Mesothelial cell of epicardium (in vitro differentiated cells): ENCODE data around the gene FBXO38. TPM values are rescaled to one million over a fixed set of nuclear protein-coding genes. Genes with fewer than 3 reads are reported as not detected.

ENCODE experiments used
- DNase-seq, 2 experiments: peaks; one replicate each; pipeline ENCODE4 v3.0.0; 2021; ENCODE audit warnings: low spot score in 2 of 2; ENCODE audit not compliant: unreplicated experiment in 2 of 2
- H3K27ac Mint-ChIP-seq: 2 replicates; pipeline ENCODE4 v1.8.0; 2021; ENCODE audit warnings: mixed read lengths
- H3K27me3 Mint-ChIP-seq: 2 replicates; pipeline ENCODE4 v1.8.0; 2021; ENCODE audit warnings: low read depth, mixed read lengths
- H3K36me3 Mint-ChIP-seq: 2 replicates; pipeline ENCODE4 v1.8.0; 2021; ENCODE audit warnings: mixed read lengths
- H3K4me1 Mint-ChIP-seq: 2 replicates; pipeline ENCODE4 v1.8.0; 2021; ENCODE audit warnings: mixed read lengths
- H3K4me3 Mint-ChIP-seq: 2 replicates; pipeline ENCODE4 v1.8.0; 2021; ENCODE audit warnings: mild to moderate bottlenecking, moderate library complexity, mixed read lengths
- H3K9me3 Mint-ChIP-seq: 2 replicates; pipeline ENCODE4 v1.8.0; 2021; ENCODE audit warnings: mixed read lengths
- CTCF ChIP-seq: fragments of 200-600 bp; sonication (generic); IDR thresholded peaks from one replicate; pipeline ENCODE4 v1.5.0; 2021; ENCODE audit warnings: antibody characterized with exemption; ENCODE audit not compliant: unreplicated experiment
- total RNA-seq: library from RNA; stranded (reverse); gene quantifications from 3 replicates; pipeline ENCODE4 v1.2.1, GENCODE V29; 2021

FBXO38 gene
- total RNA-seq, 1 donor from 2014 or later: 55.8 TPM

DNA sequence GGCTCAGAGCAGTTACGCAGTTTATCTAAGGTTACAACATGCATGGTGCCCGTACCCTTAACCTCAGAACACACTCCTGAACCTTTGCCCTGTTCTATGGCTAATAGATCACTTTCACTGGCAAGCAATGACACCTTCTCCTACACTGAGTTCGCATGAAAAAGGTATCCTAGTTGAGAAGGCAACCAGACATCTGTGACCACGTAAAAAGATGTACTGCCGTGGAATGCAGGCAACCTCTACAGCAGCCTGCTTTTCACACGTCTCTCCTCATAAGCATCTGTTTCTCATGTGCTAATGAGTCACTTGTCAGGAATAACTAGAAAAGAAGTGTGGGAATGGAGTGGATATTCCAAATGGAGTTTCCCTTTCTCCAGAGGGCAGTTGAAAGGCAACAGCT is 71.4 kb downstream of the FBXO38 start:
- Mint-ChIP-seq H3K9me3 (no peaks in the 10 kb centered on the region), H3K4me1 (peaks cover 12% of the 10 kb centered on the region)
- TF ChIP-seq CTCF: no peak

GRCh38 chr5:148457183-148457620 is 73.4 kb downstream of the FBXO38 start:
- H3K27ac Mint-ChIP-seq: no peak overlapping the region
- H3K27me3 Mint-ChIP-seq: peaks cover 1% of the 10 kb centered on the region
- no peaks in the 10 kb centered on the region for H3K36me3 Mint-ChIP-seq
- no peak for TF ChIP-seq CTCF
- H3K4me3 Mint-ChIP-seq: no peak overlapping the region
- H3K9me3 Mint-ChIP-seq: peaks cover 5% of the 10 kb centered on the region
- H3K4me1 Mint-ChIP-seq: peaks cover 12% of the 10 kb centered on the region
- no peak for DNase-seq

More for the DNA sequence above, 71.4 kb downstream of the FBXO38 start:
- Mint-ChIP-seq H3K27me3 (peaks cover 1% of the 10 kb centered on the region), H3K27ac (no peak overlapping the region), H3K4me3 (no peak overlapping the region), H3K36me3 (no peaks in the 10 kb centered on the region)
- no peak for DNase-seq

- Mint-ChIP-seq H3K36me3 (no peaks in the 10 kb centered on the region), H3K4me3 (no peak overlapping the region), H3K27me3 (peaks cover 1% of the 10 kb centered on the region), H3K27ac (no peak overlapping the region), H3K9me3 (peaks cover 11% of the 10 kb centered on the region), H3K4me1 (peaks cover 12% of the 10 kb centered on the region)
- TF ChIP-seq CTCF: no peak
- no peak for DNase-seq
Measured at GRCh38 chr5:148458036-148458888, 74.5 kb downstream of the FBXO38 start.

- Mint-ChIP-seq H3K9me3 (peaks cover 11% of the 10 kb centered on the region), H3K36me3 (no peaks in the 10 kb centered on the region), H3K4me1 (peaks cover 12% of the 10 kb centered on the region), H3K27ac (no peak overlapping the region), H3K4me3 (no peak overlapping the region), H3K27me3 (peaks cover 1% of the 10 kb centered on the region)
- no peak for TF ChIP-seq CTCF
- no peak for DNase-seq
Measured at GRCh38 chr5:148459669-148460068, 75.9 kb downstream of the FBXO38 start.

DNA sequence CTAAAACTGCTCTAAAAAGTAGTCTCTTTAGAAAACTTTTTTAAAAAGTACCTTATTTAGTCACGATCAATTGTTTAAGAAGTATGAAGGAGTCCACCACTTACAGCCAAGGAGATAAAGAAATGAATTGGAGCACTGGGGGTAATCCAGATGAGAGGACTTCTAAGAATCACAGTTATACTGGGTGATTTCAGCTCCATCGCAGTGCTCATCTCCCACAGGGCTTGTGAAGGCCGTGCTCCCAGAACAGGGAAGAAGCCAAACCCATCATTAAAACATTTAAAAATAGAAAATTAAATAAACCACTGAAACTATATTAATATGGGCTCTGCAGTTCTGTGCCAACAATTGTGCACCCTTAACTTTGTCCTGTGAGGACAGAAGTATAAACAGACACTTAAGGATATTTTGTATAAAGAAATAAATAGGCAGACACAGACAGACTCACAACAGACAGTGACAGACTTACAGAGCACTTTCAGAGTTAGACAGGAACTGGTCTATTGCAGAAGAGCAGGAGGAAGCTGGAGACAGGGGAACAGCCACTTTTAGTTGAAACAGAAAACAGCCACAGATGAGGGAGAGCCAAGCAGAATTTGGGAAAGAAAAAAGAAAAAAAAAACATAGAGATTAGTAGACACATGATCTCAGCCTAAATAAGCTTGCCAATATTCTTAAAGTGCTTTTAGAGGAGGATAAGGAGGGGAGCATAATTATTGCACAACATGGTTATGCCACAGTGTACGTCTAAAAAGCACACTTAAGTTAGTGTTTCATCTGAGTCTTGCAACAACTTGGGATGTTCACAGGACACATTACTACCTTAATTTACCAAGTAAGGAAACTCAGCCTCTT is 81.8 kb downstream of the FBXO38 start:
- Mint-ChIP-seq H3K27me3 (no peaks in the 10 kb centered on the region), H3K36me3 (no peaks in the 10 kb centered on the region), H3K9me3 (peaks cover 11% of the 10 kb centered on the region), H3K27ac (no peak overlapping the region), H3K4me1 (no peaks in the 10 kb centered on the region), H3K4me3 (no peak overlapping the region)
- TF ChIP-seq CTCF: no peak
- no peak for DNase-seq
